Spleen (tissue), 7 donors: ENCODE measurements around the gene SPNS1.

Source experiments
- POLR2A ChIP-seq, 3 donors: fragments of 450-650 bp; IDR thresholded peaks; one replicate each; pipeline ENCODE4 v1.5.1; 2017; ENCODE audit warnings: antibody characterized with exemption in 3 of 3, mild to moderate bottlenecking in 1 of 3
- POLR2AphosphoS5 ChIP-seq, 3 donors: sonication (generic); formaldehyde crosslinking; IDR thresholded peaks; one replicate each; pipeline ENCODE4 v1.5.1; 2017; ENCODE audit warnings: antibody characterized with exemption in 3 of 3
- TF ChIP-seq, protein P1 (sequence below), 11 experiments: fragments of 200-600 bp in 7 of 11; fragments of 450-650 bp in 4 of 11; sonication (generic) in 4 of 11; IDR thresholded peaks in 8 of 11; conservative IDR thresholded peaks in 3 of 11; 1 replicate in 7 of 11; 2 replicates in 4 of 11; pipeline versions ENCODE4 v1.4.0 to v1.8.0; 2016 to 2021; ENCODE audit warnings: antibody characterized with exemption in 11 of 11, inconsistent platforms in 4 of 11, mild to moderate bottlenecking in 1 of 11
- donor health status: DM: no; HTN: no; CAD: no; lungs with moderate emphysema.
- donor health status: DM: no; HTN: no; CAD: no.
- donor health status: DM: no; HTN: no; CAD: no.

DNA sequence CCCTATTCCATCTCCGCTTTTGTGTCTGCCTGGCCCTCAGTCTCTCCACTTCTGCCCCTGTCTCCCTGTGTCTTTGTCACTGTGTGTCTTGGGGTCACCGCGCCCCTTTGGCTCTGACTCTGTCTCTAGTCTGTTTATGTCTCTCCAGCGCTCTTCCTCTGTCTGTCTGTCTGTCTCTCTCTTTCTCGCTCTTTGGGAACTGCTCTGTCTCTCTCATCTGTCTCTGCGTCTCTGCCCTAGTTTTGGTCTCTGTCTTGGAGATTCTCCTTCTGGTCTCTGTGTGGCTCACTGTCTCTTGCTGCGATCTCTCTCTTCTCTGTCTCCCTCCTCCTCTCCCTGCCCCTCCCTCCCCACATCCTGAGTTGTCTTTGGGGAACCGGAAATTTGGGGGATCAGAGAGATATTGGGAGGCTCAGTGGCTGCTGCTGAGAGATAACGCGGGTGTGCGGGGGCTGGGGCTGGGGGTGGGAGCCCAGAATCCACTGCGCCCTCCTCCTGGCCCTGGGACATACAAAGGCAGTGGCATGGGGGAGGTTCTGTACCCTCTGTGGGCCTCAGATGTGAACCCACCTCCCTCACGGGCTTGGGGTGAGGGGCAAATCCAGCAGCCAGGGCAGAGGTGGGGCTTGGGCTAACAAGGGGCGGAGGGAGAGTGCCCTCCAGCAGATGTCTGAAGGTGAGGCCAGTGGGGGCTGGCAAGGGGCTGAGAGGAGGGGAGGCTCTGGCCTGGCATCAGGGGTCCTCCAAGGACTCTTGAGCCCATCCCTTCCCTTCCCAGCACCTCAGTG, 34.7 kb downstream of the SPNS1 start:
- TF ChIP-seq POLR2A (IDR thresholded peaks at IDR 0.05) (no peak), POLR2AphosphoS5 (IDR thresholded peaks at IDR 0.05) (no peak)
- TF ChIP-seq, protein P1, sequence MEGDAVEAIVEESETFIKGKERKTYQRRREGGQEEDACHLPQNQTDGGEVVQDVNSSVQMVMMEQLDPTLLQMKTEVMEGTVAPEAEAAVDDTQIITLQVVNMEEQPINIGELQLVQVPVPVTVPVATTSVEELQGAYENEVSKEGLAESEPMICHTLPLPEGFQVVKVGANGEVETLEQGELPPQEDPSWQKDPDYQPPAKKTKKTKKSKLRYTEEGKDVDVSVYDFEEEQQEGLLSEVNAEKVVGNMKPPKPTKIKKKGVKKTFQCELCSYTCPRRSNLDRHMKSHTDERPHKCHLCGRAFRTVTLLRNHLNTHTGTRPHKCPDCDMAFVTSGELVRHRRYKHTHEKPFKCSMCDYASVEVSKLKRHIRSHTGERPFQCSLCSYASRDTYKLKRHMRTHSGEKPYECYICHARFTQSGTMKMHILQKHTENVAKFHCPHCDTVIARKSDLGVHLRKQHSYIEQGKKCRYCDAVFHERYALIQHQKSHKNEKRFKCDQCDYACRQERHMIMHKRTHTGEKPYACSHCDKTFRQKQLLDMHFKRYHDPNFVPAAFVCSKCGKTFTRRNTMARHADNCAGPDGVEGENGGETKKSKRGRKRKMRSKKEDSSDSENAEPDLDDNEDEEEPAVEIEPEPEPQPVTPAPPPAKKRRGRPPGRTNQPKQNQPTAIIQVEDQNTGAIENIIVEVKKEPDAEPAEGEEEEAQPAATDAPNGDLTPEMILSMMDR (IDR thresholded peaks at IDR 0.05 in 8 of 11, conservative IDR thresholded peaks at IDR 0.05 in 3 of 11) = no peak
